Pancreas (tissue), 10 donors: ENCODE data around the gene PRKCH. TPM values are rescaled to one million over a fixed set of nuclear protein-coding genes. Genes with fewer than 3 reads are reported as not detected.
A peak's percentile ranks its signal among the peaks of the same experiment; 100 is the strongest.

ENCODE experiments used
- ATAC-seq, 4 donors: fragments of 200-7000 bp; cut with Tn5 transposase; one replicate each; pipeline versions ENCODE4 v1.8.0 to v1.9.1; 2020; ENCODE audit warnings: mild to moderate bottlenecking in 4 of 4, moderate library complexity in 4 of 4
- DNase-seq, 6 donors: peaks; one replicate each; pipeline ENCODE4 v3.0.0-alpha.2; 2020
- FAIRE-seq: peaks from 2 replicates; lab custom pipeline; 2012; peaks lifted over from hg19 to GRCh38; lab: Jason Lieb, UNC
- H3K27ac ChIP-seq, 4 donors: fragments of 200-600 bp; sonication (generic); 1 replicate in 3 of 4; 2 replicates in 1 of 4; pipeline versions ENCODE4 v1.5.0 to v1.8.0; 2020
- H3K27me3 ChIP-seq, 4 donors: fragments of 200-600 bp; one replicate each; pipeline ENCODE4 v1.8.0; 2021
- H3K36me3 ChIP-seq, 3 donors: fragments of 200-600 bp; sonication (generic) in 1 of 3; one replicate each; pipeline versions ENCODE4 v1.5.0 to v1.8.0; 2020 to 2021
- H3K4me1 ChIP-seq, 3 donors: fragments of 200-600 bp; one replicate each; pipeline ENCODE4 v1.8.0; 2021
- H3K4me3 ChIP-seq, 4 donors: fragments of 200-600 bp; sonication (generic) in 2 of 4; one replicate each; pipeline versions ENCODE4 v1.5.0 to v1.8.0; 2020 to 2021
- H3K9me3 ChIP-seq, 4 donors: fragments of 200-600 bp; one replicate each; pipeline ENCODE4 v1.8.0; 2021
- CTCF ChIP-seq, 4 donors: fragments of 200-600 bp; sonication (generic) in 3 of 4; IDR thresholded peaks; one replicate each; pipeline versions ENCODE4 v1.5.0 to v1.8.0; 2021; ENCODE audit warnings: antibody characterized with exemption in 4 of 4
- WGBS, 2 donors: extraction: QIAGEN DNeasy Blood & Tissue Kit; methylation state at CpG; one replicate each; pipeline ENCODE4 v1.1.7; 2013; 5-methylcytosine and 5-hydroxymethylcytosine counted together
- intact Hi-C, 3 donors: fragments of 100-400 bp; cut with DNase I; formaldehyde crosslinking; loops; one replicate each; pipeline versions ENCODE4 v1.11.1 to v1.14.2; 2022
- polyA plus RNA-seq, 2 donors: library from polyadenylated mRNA; stranded (reverse); fragments of 200-250 nt; gene quantifications; one replicate each; pipeline ENCODE4 v1.2.3, GENCODE V29; 2013
- total RNA-seq, 6 donors: library from RNA; stranded (reverse); fragmentation: NEBNext Ultra II Directional in 4 of 6; extraction: Animal tissue kit (Norgen Biotek cat#: 25700) in 4 of 6; gene quantifications; one replicate each; pipeline versions ENCODE4 v1.2.1 to v1.2.4, GENCODE V29; 2021 to 2023
- donor health status: healthy with polysubstance abuse.
- donor health status: DM: no; HTN: no; CAD: no; lungs with moderate emphysema.
- donor health status: DM: no; HTN: no; CAD: no.
- donor health status: control.
- donor health status: control.
- donor health status: Bipolar disorder and iron deficiency.
- donor health status: DM: yes; HTN: yes; CAD: no.
- donor health status: DM: no; HTN: no; CAD: no.
- donor health status: DM: no; HTN: no; CAD: no.
- donor health status: DM: yes; HTN: yes; CAD: no.

PRKCH gene
- total and polyA plus RNA-seq, 8 donors, result 3.6 to 16.9 (median 8.9) TPM

- H3K4me3 ChIP-seq, result peak overlapping the region in 1 of 4 donors; percentile 0
- FAIRE-seq, result no peak
- H3K27me3 ChIP-seq, result no peaks in the 10 kb centered on the region
- peak; percentile 15 to 60 (median 51) for ATAC-seq
- peak overlapping the region in 3 of 4 donors; percentile 34 to 62 (median 58) for H3K27ac ChIP-seq
- intact Hi-C loops, result no loop called here
- WGBS, 2 donors, result 56 to 58% methylated on average over 2 of the region's 2 CpGs
- no peaks in the 10 kb centered on the region for H3K9me3 ChIP-seq
- TF ChIP-seq CTCF (IDR thresholded peaks at IDR 0.05), result no peak
- DNase-seq, result no peak
- no peaks in the 10 kb centered on the region for H3K36me3 ChIP-seq
- H3K4me1 ChIP-seq, result peaks cover 7 to 17% (median 17%) of the 10 kb centered on the region in 3 donors
These were observed 117.1 kb downstream of the PRKCH start for GRCh38 chr14:61438497-61438859.

GRCh38 chr14:61438860-61439765, 117.7 kb downstream of the PRKCH start:
- peak in 4 of 6 donors; percentile 38 to 53 (median 46) for DNase-seq
- Histone ChIP-seq H3K27ac (peak overlapping the region; percentile 29 to 62 (median 46)), H3K4me1 (peaks cover 3 to 17% (median 17%) of the 10 kb centered on the region in 3 donors), H3K4me3 (peak overlapping the region in 1 of 4 donors; percentile 0), H3K27me3 (no peaks in the 10 kb centered on the region), H3K36me3 (no peaks in the 10 kb centered on the region), H3K9me3 (no peaks in the 10 kb centered on the region)
- WGBS, 2 donors, result 27% methylated on average over 12 of the region's 12 CpGs
- FAIRE-seq, result no peak
- ATAC-seq, result peak; percentile 84 to 96 (median 90)
- intact Hi-C loops, result no loop called here
- TF ChIP-seq CTCF (IDR thresholded peaks at IDR 0.05), result no peak

- WGBS, 2 donors, result 72 to 75% methylated on average over 4 of the region's 4 CpGs
- Histone ChIP-seq H3K27me3 (no peaks in the 10 kb centered on the region), H3K36me3 (no peaks in the 10 kb centered on the region), H3K4me3 (no peak overlapping the region), H3K9me3 (no peaks in the 10 kb centered on the region), H3K4me1 (peaks cover 3 to 17% (median 17%) of the 10 kb centered on the region in 3 donors), H3K27ac (peak overlapping the region in 3 of 4 donors; percentile 34 to 62 (median 58))
- ATAC-seq, result no peak
- intact Hi-C loops, result no loop called here
- DNase-seq, result no peak
- FAIRE-seq, result no peak
- TF ChIP-seq CTCF (IDR thresholded peaks at IDR 0.05), result no peak
These were observed 118.5 kb downstream of the PRKCH start for GRCh38 chr14:61439779-61440418.

GRCh38 chr14:61443481-61443880, 122.1 kb downstream of the PRKCH start:
- H3K27ac ChIP-seq, result no peak overlapping the region
- FAIRE-seq (no peak), DNase-seq (no peak), ATAC-seq (no peak)
- 95 to 97% methylated on average over 3 of the region's 3 CpGs for WGBS, 2 donors
- H3K27me3 ChIP-seq, result no peaks in the 10 kb centered on the region
- no peaks in the 10 kb centered on the region for H3K9me3 ChIP-seq
- TF ChIP-seq CTCF (IDR thresholded peaks at IDR 0.05), result no peak
- H3K4me1 ChIP-seq, result peaks cover 0 to 12% (median 5%) of the 10 kb centered on the region in 3 donors
- H3K4me3 ChIP-seq, result no peak overlapping the region
- no peaks in the 10 kb centered on the region for H3K36me3 ChIP-seq
- intact Hi-C loops, result no loop called here
